Inflammatory macrophage (primary cell): ENCODE data around the gene DMAP1.

Experiments used
- DNase-seq, 2 donors: peaks; one replicate each; pipeline ENCODE4 v3.0.0-alpha.2; 2020 to 2022

DMAP1 gene

DNA sequence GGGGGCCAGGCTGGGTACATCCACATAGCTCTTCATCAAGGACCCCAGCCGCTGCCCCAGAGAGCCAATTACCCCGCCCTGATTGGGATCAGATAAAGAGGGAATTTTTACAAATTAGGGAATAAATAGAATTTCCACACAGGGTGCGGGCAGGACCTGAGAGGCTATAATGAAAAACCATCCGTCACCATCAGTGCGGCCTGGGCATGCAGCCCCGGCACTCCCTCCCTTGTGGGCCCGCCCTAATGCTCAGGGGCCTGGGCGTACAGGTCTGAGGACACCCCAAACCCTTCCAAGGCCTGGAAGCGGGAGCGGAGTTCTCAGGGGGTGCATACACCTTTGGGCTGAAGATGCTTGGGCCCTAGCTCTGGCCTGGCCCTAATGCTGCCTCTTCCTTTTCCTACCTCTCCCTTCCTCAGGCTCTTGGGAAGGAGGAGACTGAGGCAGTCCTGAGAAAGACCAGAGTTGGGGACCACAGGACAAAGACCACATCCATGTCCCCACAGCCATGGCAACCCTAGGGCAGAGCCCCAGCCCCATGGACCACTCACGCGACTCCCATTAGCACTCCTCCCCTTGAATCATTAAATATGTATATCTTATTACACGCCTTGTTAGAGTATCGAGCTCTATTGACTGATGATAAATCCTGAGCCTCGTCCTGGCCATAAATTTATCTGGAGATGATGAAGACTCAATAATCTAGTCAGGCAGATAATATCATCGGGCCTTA lies 16.3 kb downstream of the DMAP1 start:
- DNase-seq: no peak

DNA sequence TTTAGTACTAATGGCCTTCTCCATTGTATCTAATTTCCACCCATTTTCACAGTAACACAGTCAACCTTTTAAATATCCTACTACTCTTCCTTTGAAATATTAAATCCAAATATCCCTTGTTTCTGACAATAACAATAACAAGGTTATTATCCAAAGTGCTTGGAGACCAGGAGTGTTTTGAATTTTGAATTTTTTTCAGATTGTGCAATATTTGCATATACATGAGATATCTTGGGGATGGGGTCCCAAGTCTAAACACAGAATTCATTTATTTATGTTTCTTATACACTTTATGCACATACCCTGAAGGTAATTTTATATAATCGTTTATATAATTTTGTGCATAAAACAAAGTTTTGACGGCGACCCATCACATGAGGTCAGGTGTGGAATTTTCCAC lies 17.5 kb downstream of the DMAP1 start:
- no peak for DNase-seq

- DNase-seq: no peak
Measured at GRCh38 chr1:44233593-44233992, 20.3 kb downstream of the DMAP1 start.

DNA sequence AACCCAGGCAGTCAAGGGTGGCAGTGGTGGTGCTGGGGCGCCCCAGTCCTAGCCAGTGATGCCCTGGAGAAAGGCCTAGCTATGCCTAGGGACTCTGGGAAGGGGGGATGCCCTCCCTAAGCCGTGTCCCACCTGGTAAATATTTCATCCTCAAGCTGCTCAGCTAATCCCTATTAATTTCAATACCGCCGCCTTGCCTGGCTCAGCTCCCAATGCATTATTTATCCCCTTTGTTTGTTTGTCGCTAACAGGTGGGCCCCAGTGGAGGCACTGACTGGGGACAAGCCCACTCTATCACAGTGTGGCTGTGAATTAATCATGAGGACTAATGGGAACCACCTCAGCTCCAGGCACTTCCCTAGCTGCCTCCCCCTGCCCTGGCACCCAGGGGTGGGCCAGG lies 22.5 kb downstream of the DMAP1 start:
- no peak for DNase-seq

- no peak for DNase-seq
Measured at GRCh38 chr1:44236490-44237272, 23.4 kb downstream of the DMAP1 start.

- DNase-seq: peak; percentile 72 to 79
Measured at GRCh38 chr1:44237721-44238457, 24.6 kb downstream of the DMAP1 start.

DNA sequence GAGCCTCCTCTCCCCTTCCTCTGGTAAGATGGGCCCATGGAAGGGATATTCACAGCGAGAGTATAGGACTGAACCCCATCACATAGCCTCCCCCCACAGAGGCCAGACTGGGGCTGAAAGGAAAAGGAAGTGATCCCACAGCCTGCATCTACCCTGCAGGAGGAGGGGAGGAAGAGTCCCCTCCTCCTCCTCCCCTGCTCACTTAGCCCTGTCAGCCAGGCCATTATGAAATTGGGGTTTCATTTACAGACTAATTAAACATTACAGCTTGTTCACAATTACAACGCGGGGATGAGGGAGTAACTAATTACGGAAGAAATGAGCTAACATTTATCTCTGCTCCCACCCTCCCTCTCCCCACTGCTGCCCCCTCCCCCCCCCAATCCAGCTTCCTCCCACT lies 25.4 kb downstream of the DMAP1 start:
- no peak for DNase-seq

DNA sequence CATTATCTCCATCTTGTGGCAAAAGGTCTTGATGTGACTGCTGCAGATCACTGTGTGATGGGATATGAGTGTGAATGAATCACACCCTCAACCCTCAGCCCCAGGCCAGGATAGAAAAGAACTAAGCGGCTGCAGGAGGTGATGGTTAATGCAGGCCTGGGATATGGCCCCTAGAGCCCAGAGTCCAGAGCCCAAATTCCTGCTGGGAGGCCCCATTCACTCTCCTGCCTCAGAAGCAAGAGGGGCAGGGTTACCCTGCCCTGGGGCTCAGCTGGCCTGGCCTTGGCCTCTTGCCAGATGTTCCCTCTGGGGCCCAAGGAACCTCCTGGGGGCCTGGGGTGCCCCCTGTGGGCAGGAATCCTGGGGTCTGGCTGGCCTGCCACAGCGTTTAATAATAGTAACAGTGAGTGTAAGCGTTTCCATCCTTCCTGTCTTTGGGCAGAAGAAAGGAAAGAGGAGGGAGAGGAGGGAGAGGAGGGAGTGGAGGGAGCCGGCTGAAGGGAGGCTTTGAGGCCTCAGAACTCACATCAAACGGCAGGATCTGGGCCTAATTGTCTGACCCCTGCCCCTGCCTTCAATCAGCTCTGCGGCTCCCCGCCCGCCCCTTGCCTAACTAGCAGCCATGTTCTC lies 26.2 kb downstream of the DMAP1 start:
- no peak for DNase-seq

DNA sequence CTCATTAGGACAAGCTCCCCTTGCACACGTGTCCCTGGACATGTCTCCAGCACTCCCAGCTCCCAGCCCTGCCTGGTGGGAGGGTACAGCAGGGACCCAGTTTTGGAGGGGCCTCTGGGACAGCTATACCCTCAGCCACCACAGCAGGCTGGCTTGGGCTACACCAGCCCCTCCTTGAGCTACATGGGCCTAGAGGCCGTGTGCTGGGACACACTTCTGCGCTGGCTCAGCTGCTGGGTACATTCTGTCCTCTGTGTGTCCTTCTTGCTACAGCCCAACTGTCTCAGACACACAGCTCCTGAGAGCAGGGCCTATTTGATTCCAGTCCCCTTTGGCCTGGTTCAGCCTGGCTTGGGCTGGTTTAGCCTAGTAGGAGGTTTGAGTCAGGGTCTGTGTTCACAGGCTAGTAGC lies 26.7 kb downstream of the DMAP1 start:
- DNase-seq: no peak

DNA sequence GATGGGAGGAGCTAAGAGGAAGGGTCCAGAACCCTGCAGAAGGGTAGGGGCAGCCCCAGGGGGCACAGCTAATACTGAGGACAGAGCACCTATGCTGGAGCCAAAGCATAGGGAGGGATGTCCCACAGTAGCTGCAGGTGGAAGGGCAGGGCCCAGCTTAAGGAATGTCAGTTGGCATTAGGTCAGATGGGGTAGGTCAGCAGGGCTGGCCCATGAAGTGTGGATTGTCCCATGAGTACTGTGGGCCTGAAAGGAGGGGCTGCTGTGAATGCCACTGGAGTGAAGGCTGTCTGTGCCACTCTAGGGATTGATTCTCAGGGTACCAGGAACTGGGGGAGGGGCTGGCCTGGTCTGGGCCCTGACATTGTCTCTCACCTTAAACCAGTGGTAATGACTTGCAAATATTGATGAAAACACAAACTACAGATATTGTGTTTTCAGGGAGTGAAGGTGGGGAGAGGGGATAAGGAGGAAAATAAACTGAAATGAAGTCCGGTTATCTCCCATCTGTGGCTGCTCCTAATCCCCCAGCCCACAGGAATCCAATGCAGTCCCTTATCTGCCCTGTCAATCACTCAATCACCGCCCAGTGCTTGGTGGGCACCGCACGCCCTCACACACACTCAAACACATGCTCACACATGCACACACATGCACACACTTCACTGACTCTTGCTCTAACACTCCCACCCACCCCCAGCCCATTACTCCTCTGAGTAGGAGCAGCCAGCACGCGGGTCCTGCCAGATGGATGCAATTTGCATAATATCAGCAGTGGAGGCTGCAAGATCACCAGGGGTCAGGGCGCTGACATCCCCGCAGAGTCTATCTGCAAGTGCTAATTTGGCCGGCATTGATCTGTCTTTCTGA lies 27.8 kb downstream of the DMAP1 start:
- DNase-seq: no peak

- DNase-seq: no peak
Measured at GRCh38 chr1:44242746-44243145, 29.5 kb downstream of the DMAP1 start.

DNA sequence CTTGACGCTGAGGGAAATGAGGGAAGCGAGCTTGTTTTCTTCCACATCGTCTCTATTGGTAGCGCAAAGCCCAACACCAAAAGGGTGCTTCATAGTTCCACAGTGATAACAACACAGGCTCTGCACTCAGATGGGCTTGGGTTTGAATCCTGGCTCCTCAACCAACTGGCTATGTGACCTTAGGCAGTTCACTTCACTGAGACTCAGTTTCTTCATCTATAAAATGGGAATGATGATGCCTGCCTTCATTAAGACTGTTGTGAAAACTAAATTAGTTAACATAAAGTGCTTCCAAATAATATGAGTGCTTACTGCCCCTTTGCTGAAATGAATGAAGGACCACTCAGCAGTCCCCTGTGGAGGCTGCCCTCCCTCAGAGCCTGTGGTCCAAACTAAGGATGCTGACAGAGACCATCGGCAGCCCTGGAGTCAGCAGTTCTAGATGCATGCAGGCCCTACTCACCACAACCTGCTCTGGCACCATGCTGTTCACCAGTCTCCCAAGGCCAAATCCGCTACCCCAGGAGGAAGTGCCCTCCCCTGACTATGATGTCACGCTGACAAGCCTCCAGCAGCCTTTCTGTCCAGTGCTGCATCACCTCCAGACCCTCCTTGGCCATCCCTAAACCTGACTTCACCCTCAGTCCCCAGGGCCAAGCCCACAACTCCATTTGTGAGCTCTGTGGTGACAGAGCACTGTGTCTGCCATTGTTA lies 30.7 kb downstream of the DMAP1 start:
- DNase-seq: no peak

- no peak for DNase-seq
Measured at GRCh38 chr1:44244986-44245385, 31.7 kb downstream of the DMAP1 start.

DNA sequence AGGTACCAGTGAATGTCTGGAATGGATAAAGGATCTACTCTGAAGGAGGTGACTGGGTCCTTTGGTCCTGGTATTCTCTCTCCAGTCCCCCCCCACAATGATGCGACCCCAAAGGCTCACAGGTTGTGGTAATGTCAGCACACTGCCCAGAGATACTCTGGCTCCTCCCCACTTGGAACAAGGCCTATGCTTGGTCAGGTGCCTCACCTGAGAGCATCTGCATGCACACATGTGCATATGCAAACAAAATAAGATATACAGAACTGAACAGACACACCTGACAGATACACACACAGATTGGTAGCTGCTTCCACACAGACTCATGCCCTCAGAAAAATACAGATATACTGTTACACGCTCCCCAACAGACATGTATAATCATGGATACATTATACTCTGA lies 33.5 kb downstream of the DMAP1 start:
- DNase-seq: no peak

GRCh38 chr1:44249543-44249942 lies 36.3 kb downstream of the DMAP1 start:
- DNase-seq: no peak

GRCh38 chr1:44250068-44250781 lies 37.0 kb downstream of the DMAP1 start:
- DNase-seq: no peak

- no peak for DNase-seq
Measured at GRCh38 chr1:44251486-44251885, 38.2 kb downstream of the DMAP1 start.

DNA sequence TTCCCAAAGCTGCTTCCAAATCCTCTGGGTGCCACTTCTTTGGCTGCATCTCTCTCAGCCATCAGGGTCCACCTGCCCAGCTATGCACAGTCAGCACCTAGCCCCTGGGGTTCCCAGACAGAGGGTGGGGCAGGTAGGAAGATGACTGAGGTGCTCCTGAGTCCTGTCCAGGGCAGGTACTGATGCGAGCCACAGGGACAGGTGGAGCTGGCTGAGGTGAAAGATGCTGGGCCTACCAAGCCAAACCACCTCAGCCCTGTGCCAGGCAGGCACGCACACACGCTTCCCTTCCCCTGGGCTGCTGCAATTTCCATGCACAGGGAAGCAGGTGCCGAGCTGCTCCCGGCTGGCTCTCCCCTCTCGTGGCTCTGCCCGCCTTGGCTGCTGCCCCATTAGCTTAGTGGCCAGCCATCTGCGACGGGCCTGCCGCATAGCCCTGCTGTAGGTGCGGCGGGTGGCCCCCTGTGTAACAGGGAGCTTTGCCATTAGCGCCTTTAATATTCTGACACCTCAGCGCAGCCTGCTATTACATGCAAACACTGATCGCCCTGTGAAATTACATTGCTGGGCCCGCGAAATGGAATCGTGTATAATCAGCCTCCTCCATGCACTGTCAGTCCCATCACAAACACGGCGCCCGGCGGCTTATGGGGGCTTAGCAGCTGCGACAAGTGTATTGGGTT lies 38.9 kb downstream of the DMAP1 start:
- no peak for DNase-seq

GRCh38 chr1:44254392-44254910 lies 41.2 kb downstream of the DMAP1 start:
- DNase-seq: no peak
